Astrocyte of the cerebellum (primary cell): Measurements from ENCODE around the gene TMEM117.

Source experiments
- DNase-seq: peaks from one replicate; pipeline ENCODE4 v3.0.0-alpha.2; 2011; ENCODE audit warnings: low read depth
- H3K4me3 ChIP-seq: 2 replicates; pipeline ENCODE4 v1.5.1; 2011; ENCODE audit warnings: mild to moderate bottlenecking, low read depth, low read length, moderate library complexity
- in situ Hi-C: cut with HindIII; loops from 2 replicates; pipeline ENCODE4 v1.10.0; 2017; ENCODE audit warnings: low sequenced_read_pairs
- TF ChIP-seq, protein P1 (sequence below): IDR thresholded peaks from 2 replicates; pipeline ENCODE4 v1.5.1; 2012; ENCODE audit warnings: low read length, low read depth, moderate library complexity, mild to moderate bottlenecking; ENCODE audit errors: missing control alignments

Gene TMEM117

GRCh38 chr12:44100264-44100663 is 264.4 kb downstream of the TMEM117 start:
- TF ChIP-seq, protein P1, sequence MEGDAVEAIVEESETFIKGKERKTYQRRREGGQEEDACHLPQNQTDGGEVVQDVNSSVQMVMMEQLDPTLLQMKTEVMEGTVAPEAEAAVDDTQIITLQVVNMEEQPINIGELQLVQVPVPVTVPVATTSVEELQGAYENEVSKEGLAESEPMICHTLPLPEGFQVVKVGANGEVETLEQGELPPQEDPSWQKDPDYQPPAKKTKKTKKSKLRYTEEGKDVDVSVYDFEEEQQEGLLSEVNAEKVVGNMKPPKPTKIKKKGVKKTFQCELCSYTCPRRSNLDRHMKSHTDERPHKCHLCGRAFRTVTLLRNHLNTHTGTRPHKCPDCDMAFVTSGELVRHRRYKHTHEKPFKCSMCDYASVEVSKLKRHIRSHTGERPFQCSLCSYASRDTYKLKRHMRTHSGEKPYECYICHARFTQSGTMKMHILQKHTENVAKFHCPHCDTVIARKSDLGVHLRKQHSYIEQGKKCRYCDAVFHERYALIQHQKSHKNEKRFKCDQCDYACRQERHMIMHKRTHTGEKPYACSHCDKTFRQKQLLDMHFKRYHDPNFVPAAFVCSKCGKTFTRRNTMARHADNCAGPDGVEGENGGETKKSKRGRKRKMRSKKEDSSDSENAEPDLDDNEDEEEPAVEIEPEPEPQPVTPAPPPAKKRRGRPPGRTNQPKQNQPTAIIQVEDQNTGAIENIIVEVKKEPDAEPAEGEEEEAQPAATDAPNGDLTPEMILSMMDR = no peak
- in situ Hi-C loops = no loop called here
- no peak overlapping the region for H3K4me3 ChIP-seq
- no peak for DNase-seq

DNA sequence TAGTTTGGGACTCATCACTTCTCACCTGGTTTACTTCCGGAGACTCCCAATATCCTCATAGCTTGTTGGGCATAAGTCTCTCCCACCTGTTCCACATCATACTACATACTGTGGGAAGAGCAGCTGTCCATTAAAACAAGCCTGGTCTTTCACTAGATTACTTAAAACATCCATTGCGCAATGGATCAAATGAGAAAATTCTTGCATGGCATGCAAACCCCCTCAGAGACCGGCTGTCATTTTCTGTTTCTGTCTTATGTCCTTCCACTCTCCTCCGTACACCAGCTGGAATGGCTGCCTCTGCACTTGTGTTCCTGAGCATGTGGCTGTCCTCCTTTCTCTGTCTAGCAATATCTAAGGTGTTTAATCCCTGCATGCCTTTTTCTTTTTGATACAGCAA is 265.6 kb downstream of the TMEM117 start:
- no peak overlapping the region for H3K4me3 ChIP-seq
- TF ChIP-seq, protein P1 = no peak
- DNase-seq = no peak
- in situ Hi-C loops = no loop called here

- no peak for DNase-seq
- TF ChIP-seq, protein P1 = no peak
- H3K4me3 ChIP-seq = no peak overlapping the region
- in situ Hi-C loops = no loop called here
Observed at GRCh38 chr12:44114906-44115305, 279.0 kb downstream of the TMEM117 start.

- TF ChIP-seq, protein P1 = no peak
- H3K4me3 ChIP-seq = no peak overlapping the region
- no peak for DNase-seq
- in situ Hi-C loops = no loop called here
Observed at GRCh38 chr12:44117337-44117736, 281.5 kb downstream of the TMEM117 start.

DNA sequence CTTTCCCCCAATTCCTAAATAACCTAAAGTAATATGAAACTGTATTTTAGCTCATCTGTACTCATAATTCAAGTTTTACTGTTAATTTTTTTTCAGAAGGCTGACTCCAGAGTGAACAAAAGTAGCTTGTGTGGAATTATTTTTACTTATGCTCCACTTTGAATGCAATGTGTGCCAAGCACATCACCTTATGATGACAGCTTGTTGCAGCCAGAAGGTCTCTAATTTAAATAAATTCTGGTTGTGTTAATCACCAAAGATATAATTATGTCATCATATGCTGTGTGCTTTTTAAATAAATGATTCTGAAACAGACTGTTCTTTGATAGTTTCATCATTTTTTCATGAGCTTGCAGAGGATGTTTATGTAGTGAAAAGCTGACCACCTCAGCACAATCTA is 283.1 kb downstream of the TMEM117 start:
- DNase-seq = no peak
- H3K4me3 ChIP-seq = no peak overlapping the region
- in situ Hi-C loops = no loop called here
- TF ChIP-seq, protein P1 = no peak

- no peak for DNase-seq
- TF ChIP-seq, protein P1 = no peak
- H3K4me3 ChIP-seq = no peak overlapping the region
- in situ Hi-C loops = no loop called here
Observed at GRCh38 chr12:44126806-44127205, 290.9 kb downstream of the TMEM117 start.
